Hematopoietic multipotent progenitor cell treated with erythropoietin and hydrocortisone succinate and interleukin-3 and kit ligand, for 6 days (in vitro differentiated cells): ENCODE data around the gene ASCL5.

Experiments used
- DNase-seq: peaks from one replicate; pipeline ENCODE4 v3.0.0-alpha.2; 2015

ASCL5 gene

GRCh38 chr1:201109651-201110050 is 17.3 kb downstream of the ASCL5 start:
- DNase-seq: no peak

- no peak for DNase-seq
Observed at GRCh38 chr1:201108614-201109013, 18.4 kb downstream of the ASCL5 start.

GRCh38 chr1:201105688-201106087 is 21.3 kb downstream of the ASCL5 start:
- DNase-seq: peak; percentile 6

GRCh38 chr1:201104141-201104540 is 22.8 kb downstream of the ASCL5 start:
- no peak for DNase-seq

- no peak for DNase-seq
Observed at GRCh38 chr1:201103666-201104065, 23.3 kb downstream of the ASCL5 start.

- no peak for DNase-seq
Observed at GRCh38 chr1:201100169-201100930, 26.6 kb downstream of the ASCL5 start.

GRCh38 chr1:201098992-201099677 is 27.8 kb downstream of the ASCL5 start:
- DNase-seq: no peak

GRCh38 chr1:201096977-201097856 is 29.8 kb downstream of the ASCL5 start:
- DNase-seq: no peak

GRCh38 chr1:201096041-201096461 is 30.9 kb downstream of the ASCL5 start:
- no peak for DNase-seq

GRCh38 chr1:201095581-201095980 is 31.4 kb downstream of the ASCL5 start:
- DNase-seq: no peak

- DNase-seq: no peak
Observed at GRCh38 chr1:201094832-201095231, 32.2 kb downstream of the ASCL5 start.

GRCh38 chr1:201093962-201094361 is 33.0 kb downstream of the ASCL5 start:
- DNase-seq: no peak

GRCh38 chr1:201093561-201093960 is 33.4 kb downstream of the ASCL5 start:
- no peak for DNase-seq

GRCh38 chr1:201092738-201093137 is 34.2 kb downstream of the ASCL5 start:
- no peak for DNase-seq

GRCh38 chr1:201091256-201091655 is 35.7 kb downstream of the ASCL5 start:
- DNase-seq: no peak

- DNase-seq: no peak
Observed at GRCh38 chr1:201090541-201090940, 36.4 kb downstream of the ASCL5 start.

- no peak for DNase-seq
Observed at GRCh38 chr1:201089596-201089995, 37.4 kb downstream of the ASCL5 start.

- no peak for DNase-seq
Observed at GRCh38 chr1:201088901-201089525, 38.0 kb downstream of the ASCL5 start.

- DNase-seq: peak; percentile 16
Observed at GRCh38 chr1:201088395-201088794, 38.6 kb downstream of the ASCL5 start.

- peak; percentile 78 for DNase-seq
Observed at GRCh38 chr1:201085902-201086735, 40.9 kb downstream of the ASCL5 start.

GRCh38 chr1:201084295-201084694 is 42.7 kb downstream of the ASCL5 start:
- no peak for DNase-seq

GRCh38 chr1:201083741-201084140 is 43.2 kb downstream of the ASCL5 start:
- DNase-seq: no peak
